BLaER1 (cell line): Measurements from ENCODE around the gene EZR.
A peak's percentile ranks its signal among the peaks of the same experiment; 100 is the strongest.

Experiments
- H3K27ac ChIP-seq: shearing (Covaris generic); formaldehyde crosslinking; 2 replicates; pipeline ENCODE4 v1.8.1; 2022
- H3K27me3 ChIP-seq: shearing (Covaris generic); formaldehyde crosslinking; 2 replicates; pipeline ENCODE4 v1.8.1; 2022
- H3K36me3 ChIP-seq: shearing (Covaris generic); formaldehyde crosslinking; 2 replicates; pipeline ENCODE4 v1.8.1; 2022
- H3K4me1 ChIP-seq: shearing (Covaris generic); formaldehyde crosslinking; 2 replicates; pipeline ENCODE4 v1.8.1; 2022
- H3K4me2 ChIP-seq: shearing (Covaris generic); formaldehyde crosslinking; 2 replicates; pipeline ENCODE4 v1.8.1; 2022
- H3K4me3 ChIP-seq: shearing (Covaris generic); formaldehyde crosslinking; 2 replicates; pipeline ENCODE4 v1.8.1; 2022
- H3K9ac ChIP-seq: shearing (Covaris generic); formaldehyde crosslinking; 2 replicates; pipeline ENCODE4 v1.8.1; 2022
- H3K9me3 ChIP-seq: shearing (Covaris generic); formaldehyde crosslinking; 2 replicates; pipeline ENCODE4 v1.8.1; 2022
- H4K20me1 ChIP-seq: shearing (Covaris generic); formaldehyde crosslinking; 2 replicates; pipeline ENCODE4 v1.8.1; 2022
- Cebpa-rat ChIP-seq: shearing (Covaris generic); IDR thresholded peaks from 2 replicates; pipeline ENCODE4 v1.8.1; 2022

Gene EZR

GRCh38 chr6:158819213-158819976, at the start of gene EZR:
Gene EZR, minus strand, starts transcription at chr6:158819368. Its CDS starts 1,275 bp downstream, at chr6:158818093.
- H3K27ac ChIP-seq: peak within 1 kb of the TSS; percentile 91
- no peak for TF ChIP-seq Cebpa-rat

GRCh38 chr6:158868122-158868480, 48.9 kb upstream of the EZR start:
- 0 out of 2 replicates have a peak, but pooled peaks cover 7% of the 10 kb centered on the region for H3K9me3 ChIP-seq
- no peak for TF ChIP-seq Cebpa-rat
- peaks cover 65% of the 10 kb centered on the region for H3K4me1 ChIP-seq
- no peaks in the 10 kb centered on the region for H4K20me1 ChIP-seq
- no peaks in the 10 kb centered on the region for H3K36me3 ChIP-seq
- peak overlapping the region; percentile 81 for H3K4me2 ChIP-seq
- no peak overlapping the region for H3K4me3 ChIP-seq
- H3K27me3 ChIP-seq: no peaks in the 10 kb centered on the region
- H3K27ac ChIP-seq: peak overlapping the region; percentile 99
- peak overlapping the region; percentile 94; the same call in 1 of the 2 replicates for H3K9ac ChIP-seq

More at GRCh38 chr6:158819213-158819976, at the start of gene EZR:
- peaks cover 37% of the 10 kb centered on the region for H4K20me1 ChIP-seq
- H3K4me2 ChIP-seq: peak within 1 kb of the TSS; percentile 84
- H3K9ac ChIP-seq: peak within 1 kb of the TSS; percentile 84
- no peaks in the 10 kb centered on the region for H3K27me3 ChIP-seq
- peaks cover 8% of the 10 kb centered on the region; the same call in 1 of the 2 replicates for H3K9me3 ChIP-seq
- H3K4me3 ChIP-seq: peak within 1 kb of the TSS; percentile 88
- peaks cover 12% of the 10 kb centered on the region; the same call in 1 of the 2 replicates for H3K36me3 ChIP-seq
- H3K4me1 ChIP-seq: peaks cover 38% of the 10 kb centered on the region

GRCh38 chr6:158867381-158868121, 48.4 kb upstream of the EZR start:
- Histone ChIP-seq H3K27me3 (no peaks in the 10 kb centered on the region), H3K9ac (peak overlapping the region; percentile 39; the same call in 1 of the 2 replicates), H3K4me1 (peaks cover 60% of the 10 kb centered on the region), H3K36me3 (no peaks in the 10 kb centered on the region), H3K9me3 (0 out of 2 replicates have a peak, but pooled peaks cover 7% of the 10 kb centered on the region), H4K20me1 (no peaks in the 10 kb centered on the region), H3K4me3 (no peak overlapping the region), H3K27ac (peak overlapping the region; percentile 99), H3K4me2 (peak overlapping the region; percentile 81)
- TF ChIP-seq Cebpa-rat: no peak

- Histone ChIP-seq H3K4me2 (peak overlapping the region; percentile 28), H3K27me3 (no peaks in the 10 kb centered on the region), H3K4me1 (peaks cover 53% of the 10 kb centered on the region), H3K9ac (no peak overlapping the region), H3K9me3 (0 out of 2 replicates have a peak, but pooled peaks cover 7% of the 10 kb centered on the region), H3K36me3 (no peaks in the 10 kb centered on the region), H4K20me1 (no peaks in the 10 kb centered on the region), H3K4me3 (no peak overlapping the region), H3K27ac (no peak overlapping the region)
- no peak for TF ChIP-seq Cebpa-rat
Measured at GRCh38 chr6:158865769-158866168, 46.6 kb upstream of the EZR start.

GRCh38 chr6:158863646-158864045, 44.5 kb upstream of the EZR start:
- Histone ChIP-seq H4K20me1 (no peaks in the 10 kb centered on the region), H3K4me3 (no peak overlapping the region), H3K9ac (no peak overlapping the region), H3K36me3 (no peaks in the 10 kb centered on the region), H3K27me3 (no peaks in the 10 kb centered on the region), H3K4me2 (no peak overlapping the region), H3K4me1 (peaks cover 38% of the 10 kb centered on the region), H3K9me3 (0 out of 2 replicates have a peak, but pooled peaks cover 7% of the 10 kb centered on the region), H3K27ac (no peak overlapping the region)
- no peak for TF ChIP-seq Cebpa-rat

- no peak for TF ChIP-seq Cebpa-rat
- H3K4me1 ChIP-seq: peaks cover 38% of the 10 kb centered on the region
- no peak overlapping the region for H3K4me2 ChIP-seq
- no peak overlapping the region for H3K9ac ChIP-seq
- H3K36me3 ChIP-seq: no peaks in the 10 kb centered on the region
- no peak overlapping the region for H3K4me3 ChIP-seq
- H3K27me3 ChIP-seq: no peaks in the 10 kb centered on the region
- no peaks in the 10 kb centered on the region for H3K9me3 ChIP-seq
- H4K20me1 ChIP-seq: no peaks in the 10 kb centered on the region
- no peak overlapping the region for H3K27ac ChIP-seq
Measured at GRCh38 chr6:158861686-158862381, 42.7 kb upstream of the EZR start.

GRCh38 chr6:158860279-158860865, 41.2 kb upstream of the EZR start:
- Histone ChIP-seq H4K20me1 (no peaks in the 10 kb centered on the region), H3K27me3 (no peaks in the 10 kb centered on the region), H3K4me3 (no peak overlapping the region), H3K27ac (0 out of 2 replicates have a peak overlapping the region, but pooled peaks have one; percentile 13), H3K4me1 (peaks cover 38% of the 10 kb centered on the region), H3K36me3 (no peaks in the 10 kb centered on the region), H3K9me3 (no peaks in the 10 kb centered on the region), H3K9ac (no peak overlapping the region), H3K4me2 (no peak overlapping the region)
- TF ChIP-seq Cebpa-rat: no peak

- H3K4me2 ChIP-seq: no peak overlapping the region
Measured at GRCh38 chr6:158856261-158856660, 37.1 kb upstream of the EZR start.

More at GRCh38 chr6:158856261-158856660, 37.1 kb upstream of the EZR start:
- no peak overlapping the region for H3K27ac ChIP-seq
- no peak overlapping the region for H3K9ac ChIP-seq
- no peak for TF ChIP-seq Cebpa-rat
- no peak overlapping the region for H3K4me3 ChIP-seq
- peaks cover 54% of the 10 kb centered on the region for H3K4me1 ChIP-seq
- H3K9me3 ChIP-seq: no peaks in the 10 kb centered on the region
- no peaks in the 10 kb centered on the region for H3K36me3 ChIP-seq
- H3K27me3 ChIP-seq: no peaks in the 10 kb centered on the region
- H4K20me1 ChIP-seq: no peaks in the 10 kb centered on the region
